OCI-LY1 (cell line): ENCODE data around the gene CAPN10.
A peak's percentile ranks its signal among the peaks of the same experiment; 100 is the strongest.

Experiments
- H2AFZ ChIP-seq: fragments of 200-600 bp; sonication (generic), shearing (Covaris generic); 2 replicates; pipeline ENCODE4 v1.6.0; 2014; ENCODE audit warnings: antibody characterized with exemption, mild to moderate bottlenecking, low read length
- H3F3A ChIP-seq: fragments of 200-600 bp; sonication (generic), shearing (Covaris generic); 2 replicates; pipeline ENCODE4 v1.6.0; 2014; ENCODE audit warnings: mild to moderate bottlenecking, antibody characterized with exemption, low read length, moderate library complexity; ENCODE audit not compliant: insufficient read depth
- H3K27ac ChIP-seq: fragments of 200-600 bp; sonication (generic); 2 replicates; pipeline ENCODE4 v1.5.1; 2014; ENCODE audit warnings: low read length, mixed run types, mild to moderate bottlenecking, low read depth; ENCODE audit not compliant: poor library complexity, severe bottlenecking
- H3K27me3 ChIP-seq: fragments of 200-600 bp; sonication (generic); 2 replicates; pipeline ENCODE4 v1.6.0; 2014; ENCODE audit warnings: antibody characterized with exemption, mild to moderate bottlenecking, low read length, moderate library complexity; ENCODE audit not compliant: insufficient read depth
- H3K36me3 ChIP-seq: fragments of 200-600 bp; sonication (generic); 2 replicates; pipeline ENCODE4 v1.6.1; 2014; ENCODE audit warnings: mild to moderate bottlenecking, antibody characterized with exemption, low read length, moderate library complexity, mixed read lengths; ENCODE audit not compliant: insufficient read depth
- H3K4me1 ChIP-seq: fragments of 200-600 bp; sonication (generic); 2 replicates; pipeline ENCODE4 v1.5.1; 2014; ENCODE audit warnings: mild to moderate bottlenecking, low read length, moderate library complexity; ENCODE audit not compliant: insufficient read depth, severe bottlenecking
- H3K4me2 ChIP-seq: fragments of 200-600 bp; sonication (generic), shearing (Covaris generic); 2 replicates; pipeline ENCODE4 v1.6.1; 2014; ENCODE audit warnings: low read length
- H3K4me3 ChIP-seq: fragments of 200-600 bp; sonication (generic); 2 replicates; pipeline ENCODE4 v1.5.1; 2014; ENCODE audit warnings: low read length, low read depth, mild to moderate bottlenecking, mixed read lengths; ENCODE audit not compliant: poor library complexity, severe bottlenecking
- H3K79me2 ChIP-seq: fragments of 200-600 bp; shearing (Covaris generic); 2 replicates; pipeline ENCODE4 v1.6.1; 2016; ENCODE audit warnings: mixed run types, low read length, mixed read lengths; ENCODE audit not compliant: insufficient read depth
- H3K9ac ChIP-seq: fragments of 200-600 bp; sonication (generic), shearing (Covaris generic); 2 replicates; pipeline ENCODE4 v1.6.1; 2014; ENCODE audit warnings: mild to moderate bottlenecking, low read length, mixed read lengths
- H3K9me2 ChIP-seq: fragments of 200-600 bp; sonication (generic), shearing (Covaris generic); 2 replicates; pipeline ENCODE4 v1.6.1; 2014; ENCODE audit warnings: low read depth, mild to moderate bottlenecking, low read length, mixed read lengths
- H3K9me3 ChIP-seq: fragments of 200-600 bp; shearing (Covaris generic); 2 replicates; pipeline ENCODE4 v1.6.1; 2014; ENCODE audit warnings: low read length, mixed read lengths
- H4K20me1 ChIP-seq: fragments of 200-600 bp; sonication (generic), shearing (Covaris generic); 2 replicates; pipeline ENCODE4 v1.6.0; 2016; ENCODE audit warnings: mild to moderate bottlenecking, low read length; ENCODE audit not compliant: insufficient read depth
- EZH2 ChIP-seq: fragments of 200-600 bp; sonication (generic), shearing (Covaris generic); IDR thresholded peaks from 2 replicates; pipeline ENCODE4 v1.8.0; 2017; ENCODE audit warnings: borderline replicate concordance, mixed run types, mild to moderate bottlenecking, antibody characterized with exemption, low read length, moderate library complexity, mixed read lengths
- TF ChIP-seq, protein P1 (sequence below): fragments of 200-600 bp; sonication (generic), shearing (Covaris generic); IDR thresholded peaks from 2 replicates; pipeline ENCODE4 v1.5.1; 2017; ENCODE audit warnings: mild to moderate bottlenecking, antibody characterized with exemption, low read length, moderate library complexity, mixed read lengths

CAPN10 gene

DNA sequence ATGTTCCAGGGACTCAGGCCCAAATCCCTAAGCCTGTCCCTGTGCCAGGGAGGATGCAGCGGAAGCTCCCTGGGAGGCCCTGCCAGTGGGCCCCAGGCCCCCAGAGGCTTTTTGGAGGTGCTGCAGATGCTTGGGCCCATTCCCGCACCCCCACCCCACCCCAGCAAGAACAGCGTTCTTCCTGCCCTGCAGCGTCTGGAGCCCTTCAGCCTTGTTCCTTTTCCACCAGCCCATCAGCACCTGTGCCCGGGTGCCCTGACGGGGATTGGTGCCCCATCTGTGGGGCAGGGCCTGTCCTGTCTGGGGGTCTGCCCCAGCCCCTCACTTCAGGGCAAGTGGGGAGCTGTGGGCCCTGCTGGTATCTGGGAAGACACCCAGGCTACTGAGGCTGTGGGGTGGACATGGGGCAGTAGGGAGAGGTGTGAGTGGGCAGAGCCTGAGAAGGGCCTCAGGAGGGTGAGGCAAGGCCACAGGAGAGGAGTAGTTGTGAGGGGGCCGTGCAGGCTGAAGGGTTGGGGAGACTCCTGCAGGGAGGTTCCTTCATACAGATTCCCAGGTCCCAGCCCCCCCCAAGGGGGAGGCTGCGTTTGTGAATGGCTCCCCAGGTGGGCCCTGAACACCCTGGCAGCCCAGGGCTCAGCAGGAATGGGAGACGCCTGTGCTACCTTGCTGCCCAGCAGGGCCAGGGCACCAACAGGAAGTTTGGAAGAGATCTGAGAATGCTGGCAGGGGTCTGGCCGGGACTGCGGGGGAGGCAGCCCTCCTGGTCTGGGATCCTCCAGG, 15.8 kb upstream of the CAPN10 start:
- Histone ChIP-seq H3F3A (no peaks in the 10 kb centered on the region), H2AFZ (no peak overlapping the region), H3K4me1 (peaks cover 38% of the 10 kb centered on the region), H3K27me3 (no peaks in the 10 kb centered on the region), H3K9ac (no peak overlapping the region; the same call in 1 of the 2 replicates), H3K9me2 (no peaks in the 10 kb centered on the region), H4K20me1 (no peaks in the 10 kb centered on the region), H3K4me3 (peak overlapping the region; percentile 94), H3K36me3 (peaks cover 14% of the 10 kb centered on the region), H3K9me3 (no peaks in the 10 kb centered on the region), H3K79me2 (no peaks in the 10 kb centered on the region), H3K4me2 (peak overlapping the region; percentile 88; the same call in 1 of the 2 replicates), H3K27ac (no peak overlapping the region)
- TF ChIP-seq, protein P1, sequence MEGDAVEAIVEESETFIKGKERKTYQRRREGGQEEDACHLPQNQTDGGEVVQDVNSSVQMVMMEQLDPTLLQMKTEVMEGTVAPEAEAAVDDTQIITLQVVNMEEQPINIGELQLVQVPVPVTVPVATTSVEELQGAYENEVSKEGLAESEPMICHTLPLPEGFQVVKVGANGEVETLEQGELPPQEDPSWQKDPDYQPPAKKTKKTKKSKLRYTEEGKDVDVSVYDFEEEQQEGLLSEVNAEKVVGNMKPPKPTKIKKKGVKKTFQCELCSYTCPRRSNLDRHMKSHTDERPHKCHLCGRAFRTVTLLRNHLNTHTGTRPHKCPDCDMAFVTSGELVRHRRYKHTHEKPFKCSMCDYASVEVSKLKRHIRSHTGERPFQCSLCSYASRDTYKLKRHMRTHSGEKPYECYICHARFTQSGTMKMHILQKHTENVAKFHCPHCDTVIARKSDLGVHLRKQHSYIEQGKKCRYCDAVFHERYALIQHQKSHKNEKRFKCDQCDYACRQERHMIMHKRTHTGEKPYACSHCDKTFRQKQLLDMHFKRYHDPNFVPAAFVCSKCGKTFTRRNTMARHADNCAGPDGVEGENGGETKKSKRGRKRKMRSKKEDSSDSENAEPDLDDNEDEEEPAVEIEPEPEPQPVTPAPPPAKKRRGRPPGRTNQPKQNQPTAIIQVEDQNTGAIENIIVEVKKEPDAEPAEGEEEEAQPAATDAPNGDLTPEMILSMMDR = no peak
- TF ChIP-seq EZH2 = no peak

DNA sequence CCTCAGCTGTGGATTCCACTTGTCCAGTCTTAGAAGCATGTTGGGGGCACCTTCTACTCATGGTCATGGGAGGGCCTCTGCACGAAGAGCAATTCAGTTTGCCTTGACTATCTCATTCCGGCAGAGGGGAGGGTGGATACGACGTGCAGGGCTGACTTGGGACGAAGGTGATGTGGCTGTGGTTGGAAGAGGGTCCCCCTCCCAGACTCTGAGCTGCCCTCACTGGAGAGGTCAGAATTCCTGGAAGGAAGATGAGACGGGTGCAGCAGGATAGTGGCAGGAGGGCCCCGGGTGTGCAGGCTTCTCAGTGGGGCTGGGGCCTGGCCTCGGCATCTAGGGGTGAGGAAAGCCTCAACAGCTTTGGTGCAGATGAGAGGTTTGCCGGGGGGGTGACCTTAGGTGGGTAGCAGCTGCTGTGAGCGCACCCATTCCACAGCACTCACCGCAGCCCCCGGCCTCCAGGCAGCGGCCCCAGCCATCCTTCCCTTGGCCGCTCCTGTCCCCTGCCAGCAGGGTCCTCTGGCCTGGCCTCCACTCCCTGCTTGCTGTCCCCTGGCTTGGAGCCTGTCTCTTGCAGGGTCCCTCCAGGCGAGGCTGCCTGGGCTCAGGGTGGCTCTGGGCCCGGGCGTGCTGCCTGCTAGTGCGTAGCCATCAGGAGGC, 15.1 kb upstream of the CAPN10 start:
- Histone ChIP-seq H3F3A (no peaks in the 10 kb centered on the region), H3K36me3 (peaks cover 15% of the 10 kb centered on the region), H3K27ac (no peak overlapping the region), H3K9me2 (no peaks in the 10 kb centered on the region), H3K4me2 (peak overlapping the region; percentile 88; the same call in 1 of the 2 replicates), H3K4me3 (no peak overlapping the region), H4K20me1 (no peaks in the 10 kb centered on the region), H3K79me2 (no peaks in the 10 kb centered on the region), H3K4me1 (peaks cover 32% of the 10 kb centered on the region), H3K9ac (no peak overlapping the region), H2AFZ (no peak overlapping the region), H3K9me3 (no peaks in the 10 kb centered on the region), H3K27me3 (no peaks in the 10 kb centered on the region)
- TF ChIP-seq EZH2 = no peak
- TF ChIP-seq, protein P1 = no peak

DNA sequence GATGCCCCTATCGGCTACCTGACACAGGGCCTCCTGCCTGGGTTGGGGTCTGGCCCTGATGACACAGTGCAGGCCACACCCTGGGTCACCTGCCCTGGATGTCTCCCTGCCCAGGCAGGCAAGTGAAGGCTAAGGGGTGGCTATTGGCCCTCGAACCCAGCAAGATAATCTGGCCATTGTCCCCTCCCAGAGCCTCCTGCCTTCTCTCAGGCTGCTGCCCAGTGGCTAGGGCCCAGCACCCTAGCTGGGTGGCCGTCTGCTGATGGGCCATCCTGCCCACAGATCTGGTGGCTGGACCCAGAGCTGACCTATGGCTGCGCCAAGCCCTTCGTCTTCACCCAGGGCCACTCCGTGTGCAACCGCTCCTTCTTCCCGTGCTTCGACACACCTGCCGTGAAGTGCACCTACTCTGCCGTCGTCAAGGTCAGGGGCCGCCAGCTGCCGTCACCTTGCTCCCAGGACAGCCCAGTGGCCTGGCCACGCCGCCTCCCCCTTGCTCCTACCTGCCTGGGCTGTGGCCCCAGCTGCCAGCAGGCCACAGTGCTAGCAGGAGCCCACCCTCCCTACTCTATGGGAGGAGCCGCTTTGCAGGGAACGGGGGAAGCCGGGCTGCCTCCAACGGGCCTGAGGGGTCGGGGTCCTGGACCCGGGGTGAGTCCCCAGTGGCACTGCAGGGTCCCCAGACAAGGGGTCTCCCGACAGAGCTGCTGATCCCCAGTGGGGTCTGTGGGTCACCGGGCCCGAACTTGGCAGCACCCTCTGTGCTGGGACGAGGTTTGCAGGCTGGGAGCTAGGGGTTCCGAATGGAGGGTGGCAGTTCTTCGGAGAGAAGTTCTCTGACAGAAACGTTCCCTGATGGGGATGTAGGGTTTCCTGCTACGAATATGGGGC, 14.1 kb upstream of the CAPN10 start:
- Histone ChIP-seq H3K4me2 (no peak overlapping the region), H3K27ac (no peak overlapping the region), H3K4me3 (no peak overlapping the region), H3K9ac (no peak overlapping the region), H3K79me2 (no peaks in the 10 kb centered on the region), H3F3A (no peaks in the 10 kb centered on the region), H3K9me2 (no peaks in the 10 kb centered on the region), H4K20me1 (no peaks in the 10 kb centered on the region), H3K9me3 (no peaks in the 10 kb centered on the region), H3K4me1 (peaks cover 23% of the 10 kb centered on the region), H2AFZ (no peak overlapping the region), H3K36me3 (peaks cover 24% of the 10 kb centered on the region), H3K27me3 (no peaks in the 10 kb centered on the region)
- TF ChIP-seq EZH2 = no peak
- TF ChIP-seq, protein P1 = no peak
